AML-193 (cell line): ENCODE results near the gene IBA57.

Experiments used
- DNase-seq, 2 experiments: peaks; one replicate each; lab custom pipeline; 2025; lab: John Stamatoyannopoulos, UW

IBA57 gene

GRCh38 chr1:228144993-228145343, 20.6 kb upstream of the IBA57 start:
- DNase-seq: no peak

DNA sequence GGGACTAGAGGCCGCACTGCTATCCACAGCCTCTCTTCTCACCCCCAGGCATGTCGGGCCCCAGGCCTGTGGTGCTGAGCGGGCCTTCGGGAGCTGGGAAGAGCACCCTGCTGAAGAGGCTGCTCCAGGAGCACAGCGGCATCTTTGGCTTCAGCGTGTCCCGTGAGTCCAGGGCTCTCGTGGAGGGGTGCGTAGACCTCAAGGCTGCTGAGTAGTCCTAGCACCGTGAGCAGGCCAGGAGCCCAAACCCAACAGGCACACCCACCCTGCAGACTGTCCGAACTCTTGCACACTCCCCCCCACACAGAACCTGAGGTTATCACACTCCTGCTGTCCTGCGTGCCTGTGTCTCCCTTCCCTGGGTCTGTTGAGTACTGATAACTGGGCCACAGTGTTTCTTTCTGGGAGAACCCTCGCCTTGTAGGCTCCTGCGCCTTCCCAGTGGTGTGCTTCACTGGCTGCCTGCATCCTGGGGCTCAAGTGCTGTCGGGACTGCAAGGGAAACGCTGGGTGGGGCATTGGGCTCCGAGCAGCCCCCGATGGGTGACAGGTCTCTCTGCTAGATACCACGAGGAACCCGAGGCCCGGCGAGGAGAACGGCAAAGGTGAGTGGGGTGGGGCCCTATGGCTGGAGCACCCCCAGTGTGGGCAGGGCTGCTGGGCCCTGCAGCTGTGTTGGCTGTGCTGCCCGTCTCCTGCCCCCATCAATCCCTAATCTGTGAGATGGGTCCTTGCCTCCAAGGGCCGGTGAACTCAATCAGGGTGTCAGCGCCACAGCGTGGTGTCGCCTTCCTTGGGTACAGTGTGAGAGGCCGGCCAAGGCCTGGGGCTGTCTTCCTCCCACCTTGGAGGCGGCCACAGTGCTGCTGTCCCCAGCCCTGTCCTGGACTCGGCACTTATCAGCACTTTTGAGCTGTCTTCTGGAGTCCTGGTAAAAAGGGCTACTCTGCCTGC, 19.9 kb upstream of the IBA57 start:
- DNase-seq: no peak

- no peak for DNase-seq
Observed at GRCh38 chr1:228146417-228147150, 19.0 kb upstream of the IBA57 start.

GRCh38 chr1:228147151-228147693, 18.4 kb upstream of the IBA57 start:
- DNase-seq: no peak

DNA sequence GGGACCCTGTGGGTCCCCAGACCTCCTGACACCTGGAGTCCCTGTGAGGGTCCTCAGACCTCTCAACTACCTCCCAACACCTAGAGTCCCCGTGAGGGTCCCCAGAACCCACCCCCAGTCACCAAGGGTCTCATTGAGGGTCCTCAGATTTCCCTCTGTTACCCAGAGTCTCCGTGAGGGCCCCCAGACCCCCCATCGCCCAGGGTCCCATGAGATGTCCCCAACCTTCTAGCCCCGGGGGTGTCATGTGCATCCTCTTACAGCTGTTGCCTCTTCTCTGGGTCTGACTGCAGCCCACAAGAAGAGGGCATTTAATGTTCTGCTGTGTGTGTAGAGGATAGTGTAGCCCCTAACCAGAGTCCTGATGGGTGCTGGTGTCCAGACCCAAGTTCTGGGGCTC, 17.8 kb upstream of the IBA57 start:
- DNase-seq: no peak

GRCh38 chr1:228148196-228148861, 17.3 kb upstream of the IBA57 start:
- no peak for DNase-seq

DNA sequence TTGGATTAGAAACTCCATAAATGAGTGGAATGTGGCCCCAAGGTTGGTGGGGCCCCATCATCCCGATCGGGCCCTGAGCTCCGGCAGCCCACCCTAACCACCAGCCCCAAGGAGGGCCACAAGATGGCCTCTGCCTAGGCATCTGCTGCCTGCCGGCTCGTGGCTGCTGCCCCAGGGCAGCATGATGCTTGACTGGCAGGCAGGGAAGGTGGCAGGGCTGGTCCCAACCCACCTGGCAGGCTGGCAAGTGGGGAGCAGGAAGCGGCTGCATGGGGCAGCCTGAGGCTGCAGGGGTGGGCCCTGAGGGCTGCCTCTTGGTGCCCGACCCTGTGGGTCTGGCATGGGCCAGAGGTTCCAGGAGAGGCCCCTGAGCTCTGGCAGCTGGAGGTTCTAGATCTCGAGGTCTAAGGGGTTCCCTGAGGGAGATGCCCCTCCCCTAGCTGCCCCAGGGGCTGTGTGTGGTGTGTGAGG, 16.6 kb upstream of the IBA57 start:
- no peak for DNase-seq

- no peak for DNase-seq
Observed at GRCh38 chr1:228149406-228150119, 16.0 kb upstream of the IBA57 start, which contains the start of gene GJC2. TSS of gene GJC2 (plus strand) at chr1:228149930. CDS start at chr1:228157759, 7,829 bp downstream.

DNA sequence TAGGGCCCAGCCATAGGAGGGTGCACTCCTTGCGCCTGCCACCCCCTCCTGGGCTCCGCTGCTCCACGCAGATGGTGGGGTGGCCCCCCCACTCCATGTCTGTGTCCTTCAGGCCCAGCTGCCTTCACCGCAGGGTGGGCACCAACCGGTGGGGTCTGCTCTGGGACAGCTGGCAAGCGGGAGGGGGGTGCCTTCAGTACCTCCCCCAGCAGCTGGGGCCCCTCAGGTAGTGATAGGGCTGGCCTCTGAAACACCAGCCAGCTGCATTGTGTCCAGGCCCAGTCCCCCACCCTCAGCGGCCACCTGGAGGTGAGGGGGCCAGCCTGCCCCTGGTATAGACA, 15.5 kb upstream of the IBA57 start:
- no peak for DNase-seq

DNA sequence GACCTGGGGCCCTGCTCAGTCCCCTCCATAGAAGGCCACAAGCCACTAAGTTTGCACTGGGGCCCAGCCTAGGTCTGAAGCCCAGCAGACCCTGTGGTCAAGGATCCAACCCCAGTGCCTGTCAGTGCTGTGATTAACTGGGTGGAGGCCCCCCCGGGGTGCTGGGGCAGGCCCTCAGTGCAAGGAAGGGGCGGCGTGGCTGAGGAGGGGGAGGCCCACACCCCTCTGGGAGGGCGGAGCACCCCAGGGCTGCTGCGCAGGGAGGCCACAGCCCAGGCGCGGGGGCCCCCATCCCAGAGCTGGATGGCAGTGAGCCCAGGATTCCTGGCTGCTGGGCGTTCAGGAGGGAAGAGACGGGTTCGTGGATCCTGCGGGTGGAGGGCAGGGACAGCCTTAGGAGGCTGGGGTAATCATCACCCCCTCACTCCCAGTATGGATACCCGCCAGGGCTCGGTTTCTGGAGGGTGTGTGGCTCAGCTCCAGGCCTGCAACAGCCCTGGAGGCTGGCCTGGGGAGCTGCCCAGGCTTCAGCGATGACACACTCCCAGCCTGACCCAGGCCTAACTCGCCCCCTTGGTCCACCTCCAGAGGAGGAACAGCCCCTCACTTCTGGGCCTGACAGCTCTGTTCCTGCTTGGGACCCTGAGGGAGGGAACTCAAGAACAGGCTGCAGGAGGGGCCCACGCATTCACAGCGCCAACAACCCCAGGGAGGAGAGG, 15.0 kb upstream of the IBA57 start:
- no peak for DNase-seq

DNA sequence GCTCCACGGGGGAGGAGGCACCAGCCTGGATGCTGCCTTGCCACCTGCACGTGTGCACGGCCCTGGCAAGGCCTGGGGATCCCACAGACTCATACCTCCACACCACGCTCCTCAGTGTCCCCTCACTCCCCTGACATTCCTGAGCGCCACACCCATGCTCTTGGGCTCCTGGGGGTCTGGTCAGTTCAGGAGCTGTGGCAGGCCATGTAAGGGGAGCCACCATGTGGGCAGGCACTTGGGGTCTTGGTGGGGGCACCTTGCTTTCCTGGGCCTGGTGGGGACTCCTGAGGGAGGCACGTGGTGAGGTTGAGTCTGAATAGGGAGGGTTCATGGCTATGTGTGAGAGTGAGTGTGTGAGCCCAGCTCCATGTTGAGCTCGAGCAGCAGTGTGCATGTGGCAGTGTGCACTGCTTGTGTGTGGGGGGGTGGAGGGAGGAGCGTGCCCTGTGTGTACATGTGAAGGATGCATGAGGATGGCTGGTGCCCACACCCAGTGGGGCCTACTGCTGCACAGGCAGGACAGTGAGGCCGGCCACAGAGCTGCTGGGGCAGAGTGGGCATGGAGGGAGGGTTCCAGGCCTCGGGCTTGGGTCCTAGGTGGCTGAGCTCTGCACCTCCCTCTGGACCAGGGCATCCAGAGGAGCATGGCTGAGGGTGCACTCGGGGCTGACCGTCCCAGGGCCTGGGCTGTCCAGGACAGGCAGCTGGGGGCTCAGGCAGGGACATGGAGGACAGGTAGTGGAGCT, 14.3 kb upstream of the IBA57 start:
- no peak for DNase-seq

- DNase-seq: no peak
Observed at GRCh38 chr1:228152097-228152917, 13.3 kb upstream of the IBA57 start.

DNA sequence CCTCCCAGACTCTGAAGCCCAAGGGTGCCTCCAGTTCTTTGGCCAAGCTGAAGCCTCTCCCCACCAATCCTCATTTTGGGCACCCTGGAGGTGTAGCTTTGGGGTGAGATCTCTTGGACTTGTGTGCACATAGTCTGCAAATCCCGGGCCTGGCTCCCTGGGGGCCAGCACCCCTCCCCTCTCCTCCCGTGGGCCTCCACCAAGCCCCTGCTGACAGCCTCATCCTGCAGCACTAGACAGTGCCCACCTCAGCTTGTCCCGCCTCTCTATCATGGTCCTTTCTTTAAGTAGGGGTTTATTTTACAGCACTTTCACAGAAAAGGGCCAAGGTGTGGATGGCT, 12.7 kb upstream of the IBA57 start:
- no peak for DNase-seq

GRCh38 chr1:228154021-228154669, 11.5 kb upstream of the IBA57 start:
- no peak for DNase-seq

- DNase-seq: no peak
Observed at GRCh38 chr1:228154670-228155571, 10.7 kb upstream of the IBA57 start.

GRCh38 chr1:228155596-228156514, 9.7 kb upstream of the IBA57 start:
- DNase-seq: no peak

DNA sequence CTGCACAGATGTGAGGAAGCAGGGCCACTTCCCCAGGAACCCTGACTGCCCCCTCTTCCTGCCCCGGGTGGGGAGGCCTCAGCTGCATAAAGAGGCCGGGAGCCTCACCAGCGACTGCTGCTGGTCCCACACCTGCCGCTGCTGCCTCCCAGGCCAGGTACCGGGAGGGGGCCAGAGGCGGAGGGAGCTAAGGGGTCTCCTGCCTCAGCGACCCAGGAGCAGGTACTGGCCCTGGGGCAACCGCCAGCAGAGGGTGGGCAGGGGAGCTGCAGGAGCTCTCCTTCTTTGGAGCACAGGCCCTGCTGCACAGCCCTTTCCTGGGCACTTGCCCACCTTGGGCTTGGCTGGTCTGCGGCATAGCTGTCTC, 9.1 kb upstream of the IBA57 start:
- DNase-seq: no peak
